Parathyroid adenoma (tissue), 2 donors: Measurements from ENCODE around the gene RASAL2.
A peak's percentile ranks its signal among the peaks of the same experiment; 100 is the strongest.

Experiments
- H2AFZ ChIP-seq: fragments of 300-600 bp; sonication (generic); one replicate; pipeline ENCODE4 v1.7.0; 2017; ENCODE audit warnings: antibody characterized with exemption, mild to moderate bottlenecking
- H3K27ac ChIP-seq: fragments of 300-600 bp; sonication (generic); one replicate; pipeline ENCODE4 v1.7.0; 2017
- H3K27me3 ChIP-seq: fragments of 300-600 bp; sonication (generic); one replicate; pipeline ENCODE4 v1.7.0; 2017; ENCODE audit warnings: low read length; ENCODE audit not compliant: control insufficient read depth, insufficient read depth
- H3K36me3 ChIP-seq: fragments of 300-600 bp; sonication (generic); one replicate; pipeline ENCODE4 v1.7.0; 2017; ENCODE audit warnings: low read length; ENCODE audit not compliant: control insufficient read depth, insufficient read depth
- H3K4me1 ChIP-seq: fragments of 300-600 bp; sonication (generic); one replicate; pipeline ENCODE4 v1.7.0; 2017; ENCODE audit warnings: control low read depth
- H3K4me2 ChIP-seq: fragments of 300-600 bp; sonication (generic); one replicate; pipeline ENCODE4 v1.7.0; 2017; ENCODE audit warnings: low read length
- H3K4me3 ChIP-seq: fragments of 300-600 bp; sonication (generic); one replicate; pipeline ENCODE4 v1.7.0; 2017; ENCODE audit warnings: low read depth, low read length
- H3K79me2 ChIP-seq: fragments of 300-600 bp; sonication (generic); one replicate; pipeline ENCODE4 v1.7.0; 2017; ENCODE audit warnings: control low read depth
- H3K9ac ChIP-seq: fragments of 300-600 bp; sonication (generic); one replicate; pipeline ENCODE4 v1.7.0; 2017; ENCODE audit warnings: mild to moderate bottlenecking
- H3K9me3 ChIP-seq: fragments of 300-600 bp; sonication (generic); one replicate; pipeline ENCODE4 v1.7.0; 2017; ENCODE audit warnings: low read length; ENCODE audit not compliant: control insufficient read depth
- CTCF ChIP-seq: fragments of 300-600 bp; sonication (generic); IDR thresholded peaks from one replicate; pipeline ENCODE4 v1.7.0; 2017; ENCODE audit warnings: antibody characterized with exemption, mild to moderate bottlenecking
- donor health status: primary hyperparathyroidism.

The RASAL2 gene

GRCh38 chr1:178091986-178092745 lies 1.7 kb upstream of the RASAL2 start:
- Histone ChIP-seq H3K27me3 (no peaks in the 10 kb centered on the region), H3K79me2 (no peaks in the 10 kb centered on the region), H3K9ac (no peak overlapping the region), H3K36me3 (no peaks in the 10 kb centered on the region), H3K4me2 (no peak overlapping the region), H3K4me1 (peaks cover 4% of the 10 kb centered on the region), H3K9me3 (no peaks in the 10 kb centered on the region), H3K27ac (no peak overlapping the region), H3K4me3 (no peak overlapping the region), H2AFZ (no peak overlapping the region)
- no peak for TF ChIP-seq CTCF

GRCh38 chr1:178092878-178093493 lies 918 bp upstream of the RASAL2 start:
- no peak overlapping the region for H3K9ac ChIP-seq
- no peaks in the 10 kb centered on the region for H3K27me3 ChIP-seq
- peaks cover 4% of the 10 kb centered on the region for H3K4me1 ChIP-seq
- no peak for TF ChIP-seq CTCF
- H3K27ac ChIP-seq = peak overlapping the region; percentile 65
- peak overlapping the region; percentile 95 for H2AFZ ChIP-seq
- peak overlapping the region; percentile 75 for H3K4me3 ChIP-seq
- H3K9me3 ChIP-seq = no peaks in the 10 kb centered on the region
- peak overlapping the region; percentile 84 for H3K4me2 ChIP-seq
- H3K79me2 ChIP-seq = no peaks in the 10 kb centered on the region
- H3K36me3 ChIP-seq = no peaks in the 10 kb centered on the region

- Histone ChIP-seq H3K9ac (peak overlapping the region; percentile 28), H3K9me3 (no peaks in the 10 kb centered on the region), H3K79me2 (peaks cover 3% of the 10 kb centered on the region), H3K36me3 (no peaks in the 10 kb centered on the region), H3K27ac (peak overlapping the region; percentile 86), H3K4me2 (peak overlapping the region; percentile 84), H3K4me1 (peaks cover 4% of the 10 kb centered on the region), H3K4me3 (peak overlapping the region; percentile 75), H2AFZ (peak overlapping the region; percentile 95), H3K27me3 (no peaks in the 10 kb centered on the region)
- TF ChIP-seq CTCF = no peak
Measured at GRCh38 chr1:178093494-178093950, 382 bp upstream of the RASAL2 start.

GRCh38 chr1:178094739-178095645 lies 1.1 kb downstream of the RASAL2 start:
- H3K79me2 ChIP-seq = peaks cover 5% of the 10 kb centered on the region
- TF ChIP-seq CTCF = no peak
- peak overlapping the region; percentile 80 for H3K4me2 ChIP-seq
- H3K36me3 ChIP-seq = no peaks in the 10 kb centered on the region
- peak overlapping the region; percentile 75 for H3K4me3 ChIP-seq
- peaks cover 4% of the 10 kb centered on the region for H3K4me1 ChIP-seq
- no peaks in the 10 kb centered on the region for H3K9me3 ChIP-seq
- no peaks in the 10 kb centered on the region for H3K27me3 ChIP-seq
- peak overlapping the region; percentile 86 for H3K27ac ChIP-seq
- H3K9ac ChIP-seq = peak overlapping the region; percentile 19
- H2AFZ ChIP-seq = peak overlapping the region; percentile 91
